Osteoblast (primary cell): ENCODE data around the gene TTC28. TPM values are rescaled to one million over a fixed set of nuclear protein-coding genes. Genes with fewer than 3 reads are reported as not detected.
"Not testable (repeated sequence)": the region's sequence is repeated elsewhere in the genome, so short reads cannot be mapped to it uniquely, and the experiment has no call there.

Source experiments
- DNase-seq: peaks from one replicate; pipeline ENCODE4 v3.0.0; 2011; ENCODE audit warnings: low spot score, mixed read lengths; ENCODE audit not compliant: insufficient read length; ENCODE audit errors: missing footprints
- H2AFZ ChIP-seq: 2 replicates; pipeline ENCODE4 v1.6.0; 2011; ENCODE audit warnings: mild to moderate bottlenecking, low read length
- H3K27ac ChIP-seq: 2 replicates; pipeline ENCODE4 v1.5.1; 2011; ENCODE audit warnings: mild to moderate bottlenecking, low read depth, low read length, moderate library complexity
- H3K27me3 ChIP-seq: 2 replicates; pipeline ENCODE4 v1.6.0; 2012; ENCODE audit warnings: mild to moderate bottlenecking, control low read depth, inconsistent platforms, low read length, moderate library complexity; ENCODE audit not compliant: insufficient read depth
- H3K36me3 ChIP-seq: 2 replicates; pipeline ENCODE4 v1.5.1; 2011; ENCODE audit warnings: mild to moderate bottlenecking, low read length, control low read depth, moderate library complexity; ENCODE audit not compliant: insufficient read depth
- H3K4me1 ChIP-seq: 2 replicates; pipeline ENCODE4 v1.5.1; 2011; ENCODE audit warnings: mild to moderate bottlenecking, low read length, control low read depth, moderate library complexity; ENCODE audit not compliant: insufficient read depth
- H3K4me2 ChIP-seq: 2 replicates; pipeline ENCODE4 v1.6.0; 2011; ENCODE audit warnings: mild to moderate bottlenecking, low read length; ENCODE audit not compliant: insufficient read depth
- H3K4me3 ChIP-seq: fragments of 200-600 bp; sonication (generic); 3 replicates; pipeline ENCODE4 v1.5.1; 2012; ENCODE audit warnings: mild to moderate bottlenecking, low read length, inconsistent platforms; ENCODE audit not compliant: insufficient read depth
- H3K79me2 ChIP-seq: 2 replicates; pipeline ENCODE4 v1.6.0; 2012; ENCODE audit warnings: mild to moderate bottlenecking, low read length, control low read depth, inconsistent platforms; ENCODE audit not compliant: insufficient read depth
- H3K9me3 ChIP-seq: 2 replicates; pipeline ENCODE4 v1.5.1; 2011; ENCODE audit warnings: low read depth, low read length, control low read depth
- H4K20me1 ChIP-seq: 2 replicates; pipeline ENCODE4 v1.6.0; 2012; ENCODE audit warnings: mild to moderate bottlenecking, low read length, control low read depth; ENCODE audit not compliant: insufficient read depth
- total RNA-seq: library from RNA; depleted of rRNA; stranded (reverse); fragments of >200 nt; gene quantifications from 2 replicates; pipeline ENCODE4 v1.2.3, GENCODE V29; 2012
- TF ChIP-seq, protein P1 (sequence below): IDR thresholded peaks from 2 replicates; pipeline ENCODE4 v1.5.1; 2011; ENCODE audit warnings: mild to moderate bottlenecking, low read depth, low read length, moderate library complexity; ENCODE audit errors: extremely low read depth

The TTC28 gene
- total RNA-seq, 1 donor = 48.1 TPM

DNA sequence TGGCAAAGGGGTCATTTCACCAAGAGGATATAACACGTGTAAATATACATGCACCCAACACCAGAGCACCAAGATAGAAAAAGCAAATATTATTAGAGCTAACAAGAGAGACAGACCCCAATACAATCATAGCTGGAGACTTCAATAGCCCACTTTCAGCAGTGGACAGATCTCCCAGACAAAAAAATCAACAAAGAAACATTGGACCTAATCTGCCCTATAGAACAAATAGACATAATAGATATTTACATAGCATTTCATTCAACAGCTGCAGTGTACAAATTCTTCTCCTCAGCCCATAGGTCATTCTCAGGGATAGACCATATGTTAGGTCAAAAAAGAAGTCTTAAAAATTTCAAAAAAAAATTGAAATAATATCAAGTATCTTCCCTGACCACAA, 312.8 kb downstream of the TTC28 start:
- Histone ChIP-seq H3K4me2 (no peak overlapping the region), H2AFZ (no peak overlapping the region), H3K4me3 (no peak overlapping the region), H3K36me3 (no peaks in the 10 kb centered on the region), H4K20me1 (peaks cover 3% of the 10 kb centered on the region), H3K9me3 (no peaks in the 10 kb centered on the region), H3K27ac (no peak overlapping the region), H3K27me3 (no peaks in the 10 kb centered on the region), H3K79me2 (peaks cover 5% of the 10 kb centered on the region), H3K4me1 (no peaks in the 10 kb centered on the region)
- TF ChIP-seq, protein P1, sequence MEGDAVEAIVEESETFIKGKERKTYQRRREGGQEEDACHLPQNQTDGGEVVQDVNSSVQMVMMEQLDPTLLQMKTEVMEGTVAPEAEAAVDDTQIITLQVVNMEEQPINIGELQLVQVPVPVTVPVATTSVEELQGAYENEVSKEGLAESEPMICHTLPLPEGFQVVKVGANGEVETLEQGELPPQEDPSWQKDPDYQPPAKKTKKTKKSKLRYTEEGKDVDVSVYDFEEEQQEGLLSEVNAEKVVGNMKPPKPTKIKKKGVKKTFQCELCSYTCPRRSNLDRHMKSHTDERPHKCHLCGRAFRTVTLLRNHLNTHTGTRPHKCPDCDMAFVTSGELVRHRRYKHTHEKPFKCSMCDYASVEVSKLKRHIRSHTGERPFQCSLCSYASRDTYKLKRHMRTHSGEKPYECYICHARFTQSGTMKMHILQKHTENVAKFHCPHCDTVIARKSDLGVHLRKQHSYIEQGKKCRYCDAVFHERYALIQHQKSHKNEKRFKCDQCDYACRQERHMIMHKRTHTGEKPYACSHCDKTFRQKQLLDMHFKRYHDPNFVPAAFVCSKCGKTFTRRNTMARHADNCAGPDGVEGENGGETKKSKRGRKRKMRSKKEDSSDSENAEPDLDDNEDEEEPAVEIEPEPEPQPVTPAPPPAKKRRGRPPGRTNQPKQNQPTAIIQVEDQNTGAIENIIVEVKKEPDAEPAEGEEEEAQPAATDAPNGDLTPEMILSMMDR = no peak
- no peak for DNase-seq

DNA sequence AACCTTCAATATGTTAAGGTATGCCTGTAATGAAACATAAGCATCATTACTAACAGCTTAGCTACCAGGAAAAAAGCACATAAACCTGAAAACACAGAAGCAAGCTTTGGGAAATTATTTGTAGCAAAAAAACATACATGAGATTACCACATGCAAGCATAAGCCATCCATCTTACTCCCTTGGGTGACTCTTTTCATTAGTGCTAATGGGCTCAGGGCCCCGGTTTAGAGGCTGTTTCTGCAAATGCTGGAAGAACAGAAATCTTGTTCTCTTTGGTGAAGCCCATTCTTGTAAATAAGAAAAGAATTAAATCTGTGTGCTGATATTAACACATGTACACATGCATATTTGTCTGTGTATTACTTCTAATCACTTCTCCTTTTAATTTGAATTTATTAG, 314.3 kb downstream of the TTC28 start:
- H3K27ac ChIP-seq = no peak overlapping the region
- TF ChIP-seq, protein P1 = no peak
- H3K79me2 ChIP-seq = peaks cover 3% of the 10 kb centered on the region
- H3K4me1 ChIP-seq = no peaks in the 10 kb centered on the region
- DNase-seq = no peak
- no peaks in the 10 kb centered on the region for H3K9me3 ChIP-seq
- no peak overlapping the region for H2AFZ ChIP-seq
- H3K4me3 ChIP-seq = no peak overlapping the region
- H3K4me2 ChIP-seq = no peak overlapping the region
- no peaks in the 10 kb centered on the region for H3K36me3 ChIP-seq
- H3K27me3 ChIP-seq = no peaks in the 10 kb centered on the region
- H4K20me1 ChIP-seq = peaks cover 3% of the 10 kb centered on the region

DNA sequence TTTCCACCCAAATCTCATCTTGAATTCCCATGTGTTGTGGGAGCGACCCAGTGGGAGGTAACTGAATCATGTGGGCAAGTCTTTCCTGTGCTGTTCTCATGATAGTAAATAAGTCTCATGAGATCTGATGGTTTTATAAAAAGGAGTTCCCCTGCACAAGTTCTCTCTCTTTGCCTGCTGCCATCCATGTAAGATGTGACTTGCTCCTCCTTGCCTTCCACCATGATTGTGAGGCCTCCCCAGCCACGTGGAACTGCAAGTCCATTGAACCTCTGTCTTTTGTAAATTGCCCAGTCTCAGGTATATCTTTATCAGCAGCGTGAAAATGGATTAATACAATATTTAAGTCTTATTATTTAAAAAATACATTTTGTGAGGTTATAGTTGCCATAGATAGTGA, 315.5 kb downstream of the TTC28 start:
- H3K79me2 ChIP-seq, H3K9me3 ChIP-seq, H3K4me3 ChIP-seq, DNase-seq, H3K4me2 ChIP-seq, H3K27me3 ChIP-seq, H3K27ac ChIP-seq, H2AFZ ChIP-seq, H3K4me1 ChIP-seq, H3K36me3 ChIP-seq, H4K20me1 ChIP-seq: not testable (repeated sequence)

DNA sequence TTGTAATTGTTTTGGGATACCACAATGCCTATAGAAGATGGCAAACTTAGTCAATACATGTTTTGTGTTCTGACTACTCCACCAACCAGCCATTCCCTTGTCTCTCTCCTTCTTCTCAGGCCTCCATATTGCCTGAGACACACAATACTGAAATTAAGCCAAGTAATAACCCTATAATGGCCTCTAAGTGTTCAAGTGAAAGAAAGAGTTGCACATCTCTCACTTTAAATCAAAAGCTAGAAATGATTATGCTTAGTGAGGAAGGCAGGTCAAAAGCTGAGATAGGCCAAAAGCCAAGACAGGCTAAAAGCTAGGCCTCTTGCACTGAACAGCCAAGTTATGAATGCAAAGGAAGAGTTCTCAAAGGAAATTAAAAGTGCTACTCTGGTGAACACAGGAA, 318.7 kb downstream of the TTC28 start:
- no peak overlapping the region for H3K27ac ChIP-seq
- no peak overlapping the region for H2AFZ ChIP-seq

More for the DNA sequence above, 318.7 kb downstream of the TTC28 start:
- Histone ChIP-seq H3K4me2 (no peak overlapping the region), H3K79me2 (no peaks in the 10 kb centered on the region), H3K36me3 (no peaks in the 10 kb centered on the region), H3K4me1 (no peaks in the 10 kb centered on the region), H3K4me3 (no peak overlapping the region), H4K20me1 (peaks cover 3% of the 10 kb centered on the region), H3K9me3 (no peaks in the 10 kb centered on the region), H3K27me3 (no peaks in the 10 kb centered on the region)
- DNase-seq = no peak
- TF ChIP-seq, protein P1 = no peak
